ENCODE data around the gene H2AZ2.

DNA sequence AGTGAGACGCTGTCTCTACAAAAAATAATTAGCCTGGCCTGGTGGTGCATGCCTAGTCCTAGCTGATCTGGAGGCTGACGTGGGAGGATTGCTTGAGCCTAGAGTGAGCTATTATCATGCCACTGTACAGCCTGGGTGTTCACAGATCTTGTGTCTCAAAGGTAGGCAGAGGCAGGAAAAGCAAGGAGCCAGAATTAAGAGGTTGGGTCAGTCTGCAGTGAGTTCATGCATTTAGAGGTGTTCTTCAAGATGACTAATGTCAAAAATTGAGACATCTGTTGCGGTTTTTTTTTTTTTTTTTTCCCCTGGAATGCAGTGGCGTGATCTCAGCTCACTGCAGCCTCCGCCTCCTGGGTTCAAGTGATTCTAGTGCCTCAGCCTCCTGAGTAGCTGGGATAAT is 46.0 kb downstream of the H2AZ2 start:
- no peak for TF ChIP-seq CTCF (IDR thresholded peaks at IDR 0.05)
- TF ChIP-seq POLR2A (IDR thresholded peaks at IDR 0.05) = no peak
- no peak for TF ChIP-seq POLR2AphosphoS5 (IDR thresholded peaks at IDR 0.05)

Data from gastroesophageal sphincter (tissue), 3 donors.